ENCODE results near the gene KCTD16.

KCTD16 gene

DNA sequence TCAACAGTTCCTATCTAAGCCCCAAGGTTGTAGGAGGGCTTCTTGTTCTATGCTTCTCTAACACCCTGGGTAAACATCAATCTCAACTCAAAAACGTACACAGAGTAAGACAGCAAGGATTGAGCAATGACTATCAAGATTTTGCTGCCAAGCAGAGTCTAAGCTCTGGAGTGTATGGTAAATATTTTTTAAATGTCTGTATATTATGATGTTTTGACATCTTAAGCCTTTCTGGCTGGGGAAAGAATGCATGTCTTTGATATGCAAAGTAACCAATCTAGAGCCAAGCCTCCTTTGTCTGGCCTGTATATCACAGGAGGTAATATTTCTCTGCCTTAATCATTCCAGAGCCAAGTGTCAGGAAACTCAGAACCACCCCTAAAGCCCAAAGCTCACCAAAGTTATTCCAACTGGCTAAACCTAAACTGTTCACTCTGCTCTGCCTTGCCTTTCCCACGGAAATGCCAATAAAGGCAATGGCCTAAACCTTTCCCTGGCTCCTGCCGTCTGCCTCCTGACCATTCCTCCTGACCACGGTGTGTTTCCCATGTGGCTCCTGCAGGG is 45.4 kb upstream of the KCTD16 start:
- ChIA-PET POLR2A (no interaction called here), CTCF (no interaction called here)

GRCh38 chr5:144126707-144127106 is 44.0 kb upstream of the KCTD16 start:
- TF ChIP-seq ZFP37 (tag by site-specific recombination; IDR thresholded peaks at IDR 0.05) (no peak), ZBTB7A (tag by site-specific recombination; IDR thresholded peaks at IDR 0.05; ENCODE audit: low read depth) (no peak), GLI2 (tag by site-specific recombination; IDR thresholded peaks at IDR 0.05; ENCODE audit: borderline replicate concordance, low read depth) (no peak), ZNF184 (tag by site-specific recombination; IDR thresholded peaks at IDR 0.05) (no peak), AEBP2 (tag by site-specific recombination; IDR thresholded peaks at IDR 0.05; ENCODE audit: borderline replicate concordance) (no peak), HOXC10 (CRISPR knock-in tag; IDR thresholded peaks at IDR 0.05) (no peak), ZNF473 (tag by site-specific recombination; IDR thresholded peaks at IDR 0.05) (no peak), ZBTB44 (tag by site-specific recombination; IDR thresholded peaks at IDR 0.05) (no peak), SALL2 (tag by site-specific recombination; IDR thresholded peaks at IDR 0.05; ENCODE audit: borderline replicate concordance) (no peak), ZNF112 (tag by site-specific recombination; IDR thresholded peaks at IDR 0.05) (no peak), ZNF274 (IDR thresholded peaks at IDR 0.05; ENCODE audit: low read length) (no peak), ZNF274 (tag by site-specific recombination; IDR thresholded peaks at IDR 0.05; ENCODE audit: borderline replicate concordance) (no peak), TSHZ1 (tag by site-specific recombination; IDR thresholded peaks at IDR 0.05; ENCODE audit: borderline replicate concordance) (no peak), ZNF510 (tag by site-specific recombination; IDR thresholded peaks at IDR 0.05; ENCODE audit: insufficient replicate concordance) (no peak), FEZF1 (tag by site-specific recombination; IDR thresholded peaks at IDR 0.05) (no peak), ZNF37A (tag by site-specific recombination; IDR thresholded peaks at IDR 0.05) (no peak), ZSCAN16 (tag by site-specific recombination; IDR thresholded peaks at IDR 0.05) (no peak)
- TF ChIP-seq, protein P1, sequence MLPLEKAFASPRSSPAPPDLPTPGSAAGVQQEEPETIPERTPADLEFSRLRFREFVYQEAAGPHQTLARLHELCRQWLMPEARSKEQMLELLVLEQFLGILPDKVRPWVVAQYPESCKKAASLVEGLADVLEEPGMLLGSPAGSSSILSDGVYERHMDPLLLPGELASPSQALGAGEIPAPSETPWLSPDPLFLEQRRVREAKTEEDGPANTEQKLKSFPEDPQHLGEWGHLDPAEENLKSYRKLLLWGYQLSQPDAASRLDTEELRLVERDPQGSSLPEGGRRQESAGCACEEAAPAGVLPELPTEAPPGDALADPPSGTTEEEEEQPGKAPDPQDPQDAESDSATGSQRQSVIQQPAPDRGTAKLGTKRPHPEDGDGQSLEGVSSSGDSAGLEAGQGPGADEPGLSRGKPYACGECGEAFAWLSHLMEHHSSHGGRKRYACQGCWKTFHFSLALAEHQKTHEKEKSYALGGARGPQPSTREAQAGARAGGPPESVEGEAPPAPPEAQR (tag by site-specific recombination; IDR thresholded peaks at IDR 0.05) = no peak
- TF ChIP-seq, protein P2, sequence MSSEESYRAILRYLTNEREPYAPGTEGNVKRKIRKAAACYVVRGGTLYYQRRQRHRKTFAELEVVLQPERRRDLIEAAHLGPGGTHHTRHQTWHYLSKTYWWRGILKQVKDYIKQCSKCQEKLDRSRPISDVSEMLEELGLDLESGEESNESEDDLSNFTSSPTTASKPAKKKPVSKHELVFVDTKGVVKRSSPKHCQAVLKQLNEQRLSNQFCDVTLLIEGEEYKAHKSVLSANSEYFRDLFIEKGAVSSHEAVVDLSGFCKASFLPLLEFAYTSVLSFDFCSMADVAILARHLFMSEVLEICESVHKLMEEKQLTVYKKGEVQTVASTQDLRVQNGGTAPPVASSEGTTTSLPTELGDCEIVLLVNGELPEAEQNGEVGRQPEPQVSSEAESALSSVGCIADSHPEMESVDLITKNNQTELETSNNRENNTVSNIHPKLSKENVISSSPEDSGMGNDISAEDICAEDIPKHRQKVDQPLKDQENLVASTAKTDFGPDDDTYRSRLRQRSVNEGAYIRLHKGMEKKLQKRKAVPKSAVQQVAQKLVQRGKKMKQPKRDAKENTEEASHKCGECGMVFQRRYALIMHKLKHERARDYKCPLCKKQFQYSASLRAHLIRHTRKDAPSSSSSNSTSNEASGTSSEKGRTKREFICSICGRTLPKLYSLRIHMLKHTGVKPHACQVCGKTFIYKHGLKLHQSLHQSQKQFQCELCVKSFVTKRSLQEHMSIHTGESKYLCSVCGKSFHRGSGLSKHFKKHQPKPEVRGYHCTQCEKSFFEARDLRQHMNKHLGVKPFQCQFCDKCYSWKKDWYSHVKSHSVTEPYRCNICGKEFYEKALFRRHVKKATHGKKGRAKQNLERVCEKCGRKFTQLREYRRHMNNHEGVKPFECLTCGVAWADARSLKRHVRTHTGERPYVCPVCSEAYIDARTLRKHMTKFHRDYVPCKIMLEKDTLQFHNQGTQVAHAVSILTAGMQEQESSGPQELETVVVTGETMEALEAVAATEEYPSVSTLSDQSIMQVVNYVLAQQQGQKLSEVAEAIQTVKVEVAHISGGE (tag by site-specific recombination; conservative IDR thresholded peaks at IDR 0.05; ENCODE audit: low read depth) = no peak
- H3K4me3 ChIP-seq (ENCODE audit: low read depth, low read length) = no peak overlapping the region
- H3K4me1 ChIP-seq (ENCODE audit: control insufficient read depth, insufficient read depth, low read length) = no peaks in the 10 kb centered on the region
- no peak overlapping the region for H3K27ac ChIP-seq (ENCODE audit: extremely low read depth, low read depth, low read length)
- H3K36me3 ChIP-seq (ENCODE audit: control insufficient read depth in 2 of 2, insufficient read depth in 1 of 2, low read length in 2 of 2) = no peaks in the 10 kb centered on the region
- H3K9me3 ChIP-seq (ENCODE audit: control insufficient read depth, insufficient read depth, low read depth, low read length) = no peaks in the 10 kb centered on the region
- ChIA-PET POLR2A (no interaction called here), CTCF (interaction anchor here (1.5 kb wide), 1 partner anchor 15 kb away, joined by 5 read pairs; no protein-coding TSS in a partner anchor)

More for the DNA sequence above, 45.4 kb upstream of the KCTD16 start:
- H3K36me3 ChIP-seq (ENCODE audit: control insufficient read depth in 2 of 2, insufficient read depth in 1 of 2, low read length in 2 of 2) = no peaks in the 10 kb centered on the region
- no peaks in the 10 kb centered on the region for H3K9me3 ChIP-seq (ENCODE audit: control insufficient read depth, insufficient read depth, low read depth, low read length)
- H3K4me3 ChIP-seq (ENCODE audit: low read depth, low read length) = no peak overlapping the region
- no peak overlapping the region for H3K27ac ChIP-seq (ENCODE audit: extremely low read depth, low read depth, low read length)
- H3K4me1 ChIP-seq (ENCODE audit: control insufficient read depth, insufficient read depth, low read length) = no peaks in the 10 kb centered on the region
- TF ChIP-seq ZNF544 (tag by site-specific recombination; IDR thresholded peaks at IDR 0.05) (no peak), ZNF335 (tag by site-specific recombination; conservative IDR thresholded peaks at IDR 0.05) (no peak), ZNF596 (tag by site-specific recombination; IDR thresholded peaks at IDR 0.05) (no peak)
- TF ChIP-seq, protein P3, sequence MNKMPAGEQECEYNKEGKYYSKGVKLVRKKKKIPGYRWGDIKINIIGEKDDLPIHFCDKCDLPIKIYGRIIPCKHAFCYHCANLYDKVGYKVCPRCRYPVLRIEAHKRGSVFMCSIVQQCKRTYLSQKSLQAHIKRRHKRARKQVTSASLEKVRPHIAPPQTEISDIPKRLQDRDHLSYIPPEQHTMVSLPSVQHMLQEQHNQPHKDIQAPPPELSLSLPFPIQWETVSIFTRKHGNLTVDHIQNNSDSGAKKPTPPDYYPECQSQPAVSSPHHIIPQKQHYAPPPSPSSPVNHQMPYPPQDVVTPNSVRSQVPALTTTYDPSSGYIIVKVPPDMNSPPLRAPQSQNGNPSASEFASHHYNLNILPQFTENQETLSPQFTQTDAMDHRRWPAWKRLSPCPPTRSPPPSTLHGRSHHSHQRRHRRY (tag by site-specific recombination; IDR thresholded peaks at IDR 0.05) = no peak
